Breast epithelium (tissue), 4 donors: ENCODE measurements around the gene PIR. TPM values are rescaled to one million over a fixed set of nuclear protein-coding genes. Genes with fewer than 3 reads are reported as not detected.

Source experiments
- DNase-seq, 2 donors: peaks; one replicate each; pipeline ENCODE4 v3.0.0-alpha.2; 2019; ENCODE audit warnings: low spot score in 2 of 2
- H3K27ac ChIP-seq, 2 donors: fragments of 200-600 bp; sonication (generic) in 1 of 2; one replicate each; pipeline ENCODE4 v1.5.1; 2016 to 2019; ENCODE audit warnings: mild to moderate bottlenecking in 1 of 2
- H3K27me3 ChIP-seq, 2 donors: fragments of 200-600 bp; sonication (generic) in 1 of 2; one replicate each; pipeline versions ENCODE4 v1.5.1 to v1.6.0; 2017 to 2019; ENCODE audit warnings: control low read depth in 1 of 2, mild to moderate bottlenecking in 1 of 2
- H3K36me3 ChIP-seq: fragments of 200-600 bp; one replicate; pipeline ENCODE4 v1.5.1; 2019
- H3K4me1 ChIP-seq, 2 donors: fragments of 200-600 bp; sonication (generic); one replicate each; pipeline ENCODE4 v1.5.1; 2016 to 2019; ENCODE audit warnings: control low read depth in 1 of 2
- H3K4me3 ChIP-seq, 3 donors: fragments of 200-600 bp; sonication (generic); 1 replicate in 2 of 3; 2 replicates in 1 of 3; pipeline ENCODE4 v1.5.1; 2016 to 2019; ENCODE audit warnings: mild to moderate bottlenecking in 3 of 3, moderate library complexity in 2 of 3
- H3K9me3 ChIP-seq, 2 donors: fragments of 200-600 bp; sonication (generic) in 1 of 2; one replicate each; pipeline ENCODE4 v1.5.1; 2016 to 2019; ENCODE audit warnings: control low read depth in 1 of 2
- CTCF ChIP-seq, 3 donors: fragments of 450-650 bp; IDR thresholded peaks; one replicate each; pipeline ENCODE4 v1.5.1; 2016 to 2017; ENCODE audit warnings: antibody characterized with exemption in 3 of 3, mild to moderate bottlenecking in 3 of 3, moderate library complexity in 3 of 3
- POLR2A ChIP-seq: fragments of 450-650 bp; IDR thresholded peaks from one replicate; pipeline ENCODE4 v1.6.1; 2016; ENCODE audit warnings: antibody characterized with exemption, mild to moderate bottlenecking, moderate library complexity
- POLR2AphosphoS5 ChIP-seq, 3 donors: sonication (generic); formaldehyde crosslinking; IDR thresholded peaks; one replicate each; pipeline ENCODE4 v1.6.1; 2017; ENCODE audit warnings: antibody characterized with exemption in 3 of 3
- intact Hi-C: fragments of 100-400 bp; cut with DNase I; formaldehyde crosslinking; loops from one replicate; pipeline ENCODE4 v1.15.1; 2023; ENCODE audit warnings: low total_unique reads
- total RNA-seq, 3 donors: library from RNA; depleted of rRNA; stranded (reverse); fragments of >200 nt; gene quantifications; one replicate each; pipeline ENCODE4 v1.1.0, GENCODE V29; 2016

Gene PIR
- total RNA-seq, 3 donors from 2014 or later, result 11.6 to 20.6 (median 14.4) TPM

- Histone ChIP-seq H3K36me3 (no peaks in the 10 kb centered on the region), H3K27ac (no peak overlapping the region), H3K9me3 (no peaks in the 10 kb centered on the region), H3K27me3 (peaks cover 0 to 47% of the 10 kb centered on the region in 2 donors), H3K4me3 (no peak overlapping the region), H3K4me1 (no peaks in the 10 kb centered on the region)
- intact Hi-C loops, result no loop called here
- no peak for TF ChIP-seq CTCF (IDR thresholded peaks at IDR 0.05)
- no peak for TF ChIP-seq POLR2AphosphoS5 (IDR thresholded peaks at IDR 0.05)
- no peak for TF ChIP-seq POLR2A
- DNase-seq, result no peak
Measured at GRCh38 chrX:15340867-15341266, 152.3 kb downstream of the PIR start.

GRCh38 chrX:15336023-15336413 is 157.1 kb downstream of the PIR start:
- no peak for TF ChIP-seq POLR2AphosphoS5 (IDR thresholded peaks at IDR 0.05)
- no peak for TF ChIP-seq POLR2A
- TF ChIP-seq CTCF (IDR thresholded peaks at IDR 0.05), result no peak

GRCh38 chrX:15335135-15336022 is 157.8 kb downstream of the PIR start, which contains the start of gene PIGA:
Gene PIGA (minus strand): TSS chrX:15335523. CDS start chrX:15331930, 3,593 bp downstream.
- Histone ChIP-seq H3K27me3 (peaks cover 0 to 24% of the 10 kb centered on the region in 2 donors), H3K4me1 (no peaks in the 10 kb centered on the region), H3K4me3 (peak within 1 kb of the TSS; percentile 57 to 73 (median 72)), H3K27ac (peak within 1 kb of the TSS; percentile 81 to 88), H3K36me3 (no peaks in the 10 kb centered on the region), H3K9me3 (no peaks in the 10 kb centered on the region)
- TF ChIP-seq POLR2AphosphoS5 (IDR thresholded peaks at IDR 0.05), result peak; percentile 75 to 95 (median 87)
- TF ChIP-seq POLR2A, result peak; percentile 71
- TF ChIP-seq CTCF (IDR thresholded peaks at IDR 0.05), result peak in 1 of 3 donors; percentile 9
- peak; percentile 93 to 95 for DNase-seq
- intact Hi-C loops, result no loop called here

More at GRCh38 chrX:15336023-15336413, 157.1 kb downstream of the PIR start:
- Histone ChIP-seq H3K4me3 (peak overlapping the region; percentile 57 to 73 (median 72)), H3K9me3 (no peaks in the 10 kb centered on the region), H3K27ac (peak overlapping the region; percentile 65 to 81), H3K27me3 (peaks cover 0 to 28% of the 10 kb centered on the region in 2 donors), H3K36me3 (no peaks in the 10 kb centered on the region), H3K4me1 (no peaks in the 10 kb centered on the region)
- intact Hi-C loops, result no loop called here
- DNase-seq, result peak in 1 of 2 donors; percentile 22

Other genes starting within 250 kb of the PIR start
- gene ASB9, start 223.2 kb downstream of the PIR start, total RNA-seq, result 1 to 10 TPM in 2 of 3 donors, under 1 TPM in 1; 0.98 to 2.2 (median 1.0) TPM
- gene ASB11, start 177.7 kb downstream of the PIR start, total RNA-seq, result not detected
- 10 to 100 TPM in 2 of 3 donors, 1 to 10 TPM in 1; 9.8 to 19.2 (median 14.4) TPM for gene PIGA, start 157.8 kb downstream of the PIR start, total RNA-seq
- gene VEGFD, start 108.9 kb downstream of the PIR start, total RNA-seq, result 10 to 100 TPM in 1 of 3 donors, 1 to 10 TPM in 2; 6.0 to 10.2 (median 7.0) TPM
- 1 to 10 TPM; 2.3 to 4.2 (median 3.9) TPM for gene BMX, start 7.5 kb upstream of the PIR start, total RNA-seq
- gene ACE2, start 107.6 kb upstream of the PIR start, total RNA-seq, result 1 to 10 TPM; 2.2 to 7.2 (median 5.6) TPM
- under 1 TPM in 2 of 3 donors, not detected in 1; 0.59 to 0.98 TPM for gene CLTRN, start 171.5 kb upstream of the PIR start, total RNA-seq
- 10 to 100 TPM; 16.1 to 23.0 (median 22.0) TPM for gene CA5B, start 244.9 kb upstream of the PIR start, total RNA-seq